Activated CD8-positive, alpha-beta memory T cell treated with anti-CD3 and anti-CD28 coated beads, Interleukin-2, amount 50 U/mL, for 24 hours (primary cell): ENCODE data around the gene HPCAL1.
"Not testable (repeated sequence)": the region's sequence is repeated elsewhere in the genome, so short reads cannot be mapped to it uniquely, and the experiment has no call there.

Experiments
- DNase-seq: peaks from one replicate; pipeline ENCODE4 v3.0.0-alpha.2; 2020; ENCODE audit errors: extremely low read depth

HPCAL1 gene

DNA sequence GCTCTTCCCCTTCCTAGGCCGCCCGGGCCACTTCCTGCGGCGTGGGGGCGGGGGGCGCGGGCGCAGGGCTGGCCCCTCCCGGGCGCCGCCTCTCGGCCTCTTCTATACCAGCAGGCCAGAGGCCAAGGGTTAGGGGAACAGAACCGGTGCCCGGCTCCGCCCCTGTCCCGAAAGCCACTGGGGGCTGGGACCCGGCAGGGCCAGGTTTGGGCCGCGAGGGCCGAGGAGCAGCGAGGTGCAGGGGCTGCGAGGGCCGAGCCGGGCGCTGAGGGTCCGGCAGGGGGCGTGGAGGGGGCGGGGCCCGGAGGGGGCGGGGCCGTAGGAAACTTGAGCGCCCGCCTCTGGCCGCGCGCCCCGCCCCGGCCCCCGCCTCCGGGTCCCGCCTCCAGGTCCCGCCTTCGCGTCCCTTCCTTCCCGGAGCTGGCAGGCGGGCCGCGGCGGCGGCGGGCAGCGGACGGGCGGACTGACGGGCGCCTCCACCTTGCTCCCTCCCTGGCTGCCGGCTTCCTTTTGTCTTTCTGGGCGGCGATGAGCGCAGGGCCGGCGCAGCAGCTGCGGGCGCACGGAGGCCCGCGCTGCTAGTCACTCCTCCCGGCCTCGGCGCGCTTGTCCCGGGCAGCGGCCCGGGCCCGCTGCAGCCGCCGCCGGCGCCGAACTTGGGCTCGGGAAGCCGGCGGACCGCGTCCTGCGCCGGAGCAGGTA lies at the start of gene HPCAL1:
TSS of gene HPCAL1 (plus strand) at position 426 of the 702 bp plus-strand sequence. CDS start 116,854 bp downstream, outside the sequence.
- peak; percentile 38 for DNase-seq

DNA sequence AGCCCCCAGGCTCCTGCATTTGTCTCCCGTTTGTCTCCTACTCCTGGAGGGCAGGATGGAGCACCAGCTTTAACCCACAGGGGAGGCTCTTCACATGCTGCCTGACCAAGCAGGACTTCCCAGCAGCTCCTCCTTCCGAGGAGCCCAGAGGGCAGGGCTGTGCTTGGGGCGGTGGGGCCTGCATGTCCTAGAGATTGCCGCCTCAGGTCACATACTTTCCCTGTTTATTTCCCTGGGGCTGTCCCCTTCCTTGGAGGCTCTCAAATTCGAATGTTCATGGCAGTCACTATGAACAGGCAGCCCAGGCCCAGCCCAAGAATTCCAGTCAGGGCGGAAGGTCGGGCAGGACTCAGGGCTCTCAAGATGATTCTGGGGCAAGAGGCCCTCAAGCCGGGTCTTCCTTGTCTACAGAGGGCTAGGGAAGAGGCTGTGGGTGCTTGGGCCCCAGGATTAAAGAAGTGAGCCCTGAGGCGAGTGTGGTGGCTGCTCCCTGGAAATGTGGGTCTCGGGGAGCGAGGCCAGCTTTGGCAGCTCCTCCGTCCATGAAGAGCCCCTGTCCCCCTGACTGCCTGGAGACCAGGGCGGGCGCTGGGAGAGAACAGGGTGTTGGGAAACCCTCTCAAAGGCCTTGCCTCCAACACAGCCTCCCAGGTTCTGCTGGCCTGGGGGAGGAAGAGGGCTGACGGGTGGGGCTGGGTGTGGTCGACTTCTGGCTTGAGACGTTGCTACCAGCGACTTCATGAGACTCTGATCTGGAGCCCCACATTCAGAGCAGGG lies 48.9 kb upstream of the HPCAL1 start:
- no peak for DNase-seq

DNA sequence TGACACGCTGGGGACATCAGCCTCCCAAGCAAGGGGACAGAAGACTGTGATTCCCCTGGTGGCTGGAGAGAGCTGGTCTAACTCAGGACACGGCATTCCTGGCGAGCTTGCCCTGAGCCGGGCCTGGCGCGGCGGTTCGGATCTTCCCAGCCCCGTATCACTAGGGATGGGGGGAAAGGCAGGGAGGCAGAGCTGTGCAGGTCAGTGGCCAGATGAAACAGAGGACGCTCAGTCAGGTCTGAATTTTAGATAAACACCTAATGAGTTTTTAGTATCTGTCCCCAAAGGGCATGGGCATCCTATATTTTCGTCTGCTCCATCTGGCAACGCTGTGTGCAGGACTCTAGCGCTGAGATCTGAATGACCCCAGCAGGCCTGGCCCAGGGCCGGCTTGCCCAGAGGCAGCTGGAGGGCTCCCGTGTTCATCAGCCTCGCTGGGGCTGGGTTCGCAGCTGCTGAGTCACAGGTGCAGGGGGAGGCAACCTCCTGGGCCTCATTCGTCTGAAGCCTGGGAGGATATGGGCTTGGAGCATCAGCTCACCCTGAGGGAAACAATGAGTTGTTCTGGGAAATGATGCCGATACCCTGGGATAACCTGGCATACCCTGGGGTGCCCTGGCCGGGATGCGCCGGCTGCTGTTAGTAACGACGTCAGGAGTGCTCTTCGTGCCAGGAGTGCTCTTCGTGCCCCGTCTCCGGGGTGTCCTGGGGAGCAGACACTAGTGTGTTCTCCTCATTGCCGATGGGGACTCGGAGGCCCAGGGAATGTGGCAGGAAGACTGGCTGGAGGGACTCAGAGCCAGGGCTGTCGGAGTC lies 48.1 kb upstream of the HPCAL1 start:
- DNase-seq = no peak

DNA sequence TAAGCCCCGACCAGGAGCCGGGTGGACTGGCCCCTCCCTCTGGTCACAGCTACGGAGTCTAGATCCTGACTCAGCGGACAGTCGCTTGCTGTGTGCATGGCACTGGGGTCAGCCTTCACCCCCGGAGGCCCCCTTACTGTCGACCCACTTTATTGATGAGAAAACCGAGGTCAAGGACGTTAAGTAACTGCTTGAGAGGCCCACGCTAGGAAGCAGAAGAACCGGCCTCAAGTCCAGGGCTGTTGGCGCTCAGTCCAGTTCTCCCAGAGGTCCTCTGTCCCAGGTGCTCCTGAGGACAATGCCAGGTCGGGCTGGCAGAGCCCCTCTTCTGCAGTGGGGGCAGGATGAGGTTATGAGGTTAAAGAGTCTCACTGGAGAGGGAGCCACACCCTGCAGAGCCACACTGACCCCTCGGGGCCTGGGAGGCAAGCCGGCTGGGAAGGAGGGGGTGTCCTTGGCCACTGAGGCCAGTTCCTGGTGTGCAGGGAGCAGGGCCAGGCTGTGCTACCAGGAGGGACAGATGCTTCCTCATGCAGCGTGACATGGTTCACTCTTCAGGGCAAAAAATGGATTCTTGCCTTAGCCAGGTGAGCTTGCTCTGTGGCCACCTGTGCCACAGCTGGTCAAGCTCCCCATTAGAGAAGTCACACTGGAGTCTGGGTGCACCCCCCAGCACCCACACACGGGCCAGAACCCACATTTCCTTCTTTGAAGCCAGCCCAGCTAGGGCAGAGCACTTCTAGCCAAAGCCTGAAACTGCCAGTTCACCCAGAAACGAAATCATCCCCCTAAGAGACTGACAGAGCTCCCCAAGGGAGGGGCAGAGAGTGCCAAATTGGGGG lies 47.3 kb upstream of the HPCAL1 start:
- DNase-seq = no peak

DNA sequence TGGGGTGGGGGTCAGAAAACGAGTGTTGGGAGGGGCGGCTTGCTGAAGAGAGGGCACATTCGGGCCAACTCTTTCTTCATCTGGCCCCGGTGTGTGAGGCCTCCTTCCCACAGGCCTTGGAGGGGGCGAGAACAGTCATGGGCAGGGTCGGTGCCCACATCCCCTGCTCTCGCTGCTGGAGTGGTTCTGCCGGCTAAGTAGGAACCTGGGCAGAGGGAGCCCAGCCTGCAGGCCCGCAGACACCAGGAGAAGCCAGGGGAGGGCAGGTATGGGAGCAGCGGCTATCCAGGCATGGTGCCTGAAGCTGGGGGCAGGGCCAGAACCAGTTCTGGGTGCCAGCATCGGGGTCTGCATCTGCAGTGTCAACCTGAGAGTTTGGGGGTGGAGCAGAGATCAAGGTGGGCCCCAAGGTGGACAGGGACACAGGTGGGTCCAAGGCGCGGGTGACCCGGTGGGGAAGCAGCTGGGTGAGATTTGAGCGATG lies 46.6 kb upstream of the HPCAL1 start:
- DNase-seq = no peak

DNA sequence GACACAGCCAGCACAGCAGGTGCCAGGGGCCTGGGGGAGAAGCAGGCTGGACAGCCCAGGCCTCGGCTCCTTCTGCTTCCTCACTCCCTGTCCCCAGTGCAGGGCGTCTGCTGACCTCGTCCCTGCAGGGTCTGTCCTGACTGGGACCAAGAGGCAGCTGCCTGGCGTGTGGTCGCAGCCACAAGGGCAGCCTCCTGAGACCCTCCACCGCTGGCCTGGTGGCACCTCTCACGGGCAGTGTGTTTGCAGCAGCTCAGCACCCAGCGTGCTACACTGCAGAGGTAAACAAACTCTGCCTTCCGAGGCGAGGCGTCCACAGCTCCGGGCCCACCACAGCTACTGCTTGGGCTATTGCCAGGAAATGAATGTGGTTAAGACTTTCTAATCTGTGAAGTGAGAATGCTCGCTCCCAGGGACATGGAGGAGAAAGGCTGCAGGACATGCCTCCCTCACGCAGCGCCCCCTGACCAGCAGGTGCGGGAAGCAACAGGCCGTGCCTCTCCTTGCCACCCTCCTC lies 46.1 kb upstream of the HPCAL1 start:
- no peak for DNase-seq

DNA sequence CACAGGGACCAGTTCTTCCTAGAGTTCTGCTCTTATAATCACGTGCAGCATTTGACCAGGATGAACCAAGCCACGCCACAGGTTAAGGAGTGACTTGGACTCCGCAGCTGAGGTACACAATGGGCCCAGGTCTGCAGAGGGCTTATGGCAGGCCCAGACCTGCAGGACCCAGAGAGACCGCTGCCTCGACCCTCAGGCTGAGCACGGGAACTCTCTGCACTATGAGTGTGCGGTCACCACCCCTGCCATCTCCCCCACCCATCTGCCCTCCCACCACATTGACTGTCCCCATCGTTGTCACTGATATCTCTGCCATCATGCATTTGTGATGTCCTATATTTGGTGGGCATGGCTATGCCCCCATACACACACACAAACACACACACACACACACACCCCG lies 45.7 kb upstream of the HPCAL1 start:
- DNase-seq = no peak

DNA sequence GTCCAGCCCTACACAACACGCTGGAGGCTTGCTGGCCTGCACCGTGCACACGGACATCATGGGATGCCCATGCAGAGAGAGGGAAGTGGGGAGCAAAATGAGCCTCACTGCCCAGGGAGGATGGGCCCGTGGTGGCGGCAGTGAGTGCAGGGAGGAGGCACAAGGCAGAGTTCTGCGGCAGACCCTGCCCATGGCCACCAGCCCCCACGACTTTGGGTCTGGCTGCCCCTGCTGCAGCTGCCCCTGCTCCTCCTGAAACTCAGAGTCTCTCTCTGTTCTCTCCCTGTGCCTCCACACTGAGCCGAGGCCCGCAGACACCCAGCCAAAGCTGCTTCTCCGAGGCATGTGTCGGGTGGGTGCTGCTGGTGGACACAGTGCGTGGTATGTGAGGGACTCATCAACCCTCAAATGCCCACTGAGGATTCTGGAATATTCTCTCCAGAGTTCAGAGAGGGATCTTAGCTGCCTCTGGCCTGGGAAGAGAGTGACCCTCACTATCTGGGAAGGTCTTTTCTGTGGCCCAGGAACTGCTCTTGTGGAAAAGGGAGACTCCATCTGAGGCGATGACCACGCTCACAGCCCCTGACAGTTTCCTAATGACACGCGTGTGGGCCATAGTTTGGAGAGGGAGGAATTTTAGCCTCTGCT lies 45.1 kb upstream of the HPCAL1 start:
- no peak for DNase-seq

DNA sequence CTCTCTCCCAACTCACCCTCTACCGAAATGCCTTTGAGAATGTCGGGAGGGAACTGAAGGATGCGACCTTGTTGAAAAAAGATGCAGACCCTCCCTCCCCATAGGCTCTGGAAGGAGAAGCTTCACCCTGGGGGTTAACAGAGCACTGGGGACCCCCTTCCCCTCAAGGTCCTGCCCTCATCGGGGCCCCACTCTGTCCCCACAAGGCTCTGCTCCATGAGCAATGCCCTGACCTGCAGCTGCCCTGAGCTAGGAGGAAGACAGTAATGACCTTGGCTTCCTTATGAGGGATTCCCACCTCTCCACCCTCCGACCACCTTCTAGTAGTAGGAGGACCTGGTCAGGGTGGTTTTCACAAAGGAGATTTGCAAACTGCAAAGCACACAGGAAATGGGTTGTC lies 44.4 kb upstream of the HPCAL1 start:
- no peak for DNase-seq

DNA sequence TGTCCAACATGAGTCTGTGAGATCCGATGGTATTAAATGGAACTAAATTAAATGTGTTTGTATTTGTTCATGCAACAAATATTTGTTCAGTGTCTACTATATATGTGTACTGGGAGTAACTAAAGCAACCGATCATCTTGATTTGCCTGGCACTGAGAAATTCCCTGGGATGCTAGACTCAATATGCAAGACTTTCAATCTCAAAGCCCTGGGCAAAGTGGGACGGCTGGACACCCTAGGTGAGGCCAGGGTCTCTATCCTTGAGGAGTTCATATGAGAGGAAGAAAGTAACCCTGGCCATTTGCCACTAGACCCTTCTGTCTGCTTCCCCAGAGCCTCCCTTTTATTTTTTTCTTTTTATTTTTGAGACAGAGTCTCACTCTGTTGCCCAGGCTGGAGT lies 44.0 kb upstream of the HPCAL1 start:
- no peak for DNase-seq

DNA sequence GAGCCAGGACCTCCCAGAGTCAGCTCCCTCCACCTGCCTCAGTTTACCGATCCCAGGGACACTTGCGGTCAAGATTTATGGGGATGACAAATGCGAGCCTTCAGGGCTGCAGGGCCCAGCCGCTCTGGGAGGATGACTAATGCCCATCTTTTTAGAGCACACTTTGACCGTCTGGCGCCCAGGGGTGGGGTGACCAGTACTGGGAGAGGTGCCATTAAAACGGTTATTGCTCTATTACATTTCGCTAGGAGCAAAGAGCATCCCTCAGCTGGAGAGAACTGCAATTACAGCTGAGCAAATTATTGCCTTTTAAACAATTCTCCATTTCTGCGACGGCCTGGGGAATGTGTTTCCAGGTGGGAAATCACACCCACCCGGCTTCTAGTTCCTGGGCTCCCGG lies 42.6 kb upstream of the HPCAL1 start:
- no peak for DNase-seq

DNA sequence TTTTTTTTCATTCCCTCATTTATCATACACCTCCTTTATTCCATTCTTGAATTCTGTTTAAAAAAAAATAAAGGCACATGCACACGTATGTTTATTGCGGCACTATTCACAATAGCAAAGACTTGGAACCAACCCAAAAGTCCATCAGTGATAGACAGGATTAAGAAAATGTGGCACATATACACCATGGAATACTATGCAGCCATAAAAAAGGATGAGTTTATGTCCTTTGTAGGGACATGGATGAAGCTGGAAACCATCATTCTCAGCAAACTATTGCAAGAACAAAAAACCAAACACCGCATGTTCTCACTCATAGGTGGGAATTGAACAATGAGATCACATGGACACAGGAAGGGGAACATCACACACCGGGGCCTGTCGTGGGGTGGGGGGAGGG lies 39.2 kb upstream of the HPCAL1 start:
- DNase-seq = not testable (repeated sequence)

DNA sequence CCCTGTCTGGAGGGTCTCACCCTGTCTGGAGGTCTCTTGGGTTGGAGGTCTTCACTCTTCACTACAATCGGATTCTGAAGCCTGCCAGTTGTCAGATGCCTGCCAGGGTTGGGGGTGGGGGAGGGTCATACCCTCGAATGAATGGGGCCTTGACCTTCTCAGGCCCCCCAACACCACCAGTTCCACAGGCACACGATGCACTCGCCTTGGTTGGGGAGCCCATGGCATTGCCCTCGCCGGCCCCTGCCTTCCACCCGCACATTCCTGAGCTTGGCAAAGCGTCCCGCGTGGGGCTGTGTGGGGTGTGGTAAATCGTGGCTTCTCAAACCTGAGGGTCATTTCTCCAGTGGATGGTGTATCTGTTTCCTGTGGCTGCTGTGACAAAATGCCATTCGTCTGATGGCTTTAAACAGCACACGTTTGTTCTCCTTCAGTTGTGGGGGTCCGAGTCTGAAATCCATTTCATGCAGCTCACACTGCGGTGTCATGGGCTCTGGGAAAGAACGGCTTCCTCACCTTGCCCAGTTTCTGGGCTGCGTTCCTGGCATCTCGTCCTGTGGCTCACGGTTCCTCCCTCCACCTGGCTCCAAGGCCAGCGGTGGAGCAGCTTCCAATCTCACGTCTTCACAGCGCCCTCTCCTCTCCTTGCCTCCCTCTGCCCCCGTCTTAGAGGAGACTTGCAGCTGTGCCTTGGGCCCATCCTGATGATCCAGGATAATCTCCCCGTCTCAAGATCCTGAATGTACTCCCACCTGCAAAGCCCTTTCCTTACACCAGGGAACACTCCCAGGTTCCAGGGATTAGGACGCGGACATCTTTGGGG lies 38.0 kb upstream of the HPCAL1 start:
- no peak for DNase-seq

DNA sequence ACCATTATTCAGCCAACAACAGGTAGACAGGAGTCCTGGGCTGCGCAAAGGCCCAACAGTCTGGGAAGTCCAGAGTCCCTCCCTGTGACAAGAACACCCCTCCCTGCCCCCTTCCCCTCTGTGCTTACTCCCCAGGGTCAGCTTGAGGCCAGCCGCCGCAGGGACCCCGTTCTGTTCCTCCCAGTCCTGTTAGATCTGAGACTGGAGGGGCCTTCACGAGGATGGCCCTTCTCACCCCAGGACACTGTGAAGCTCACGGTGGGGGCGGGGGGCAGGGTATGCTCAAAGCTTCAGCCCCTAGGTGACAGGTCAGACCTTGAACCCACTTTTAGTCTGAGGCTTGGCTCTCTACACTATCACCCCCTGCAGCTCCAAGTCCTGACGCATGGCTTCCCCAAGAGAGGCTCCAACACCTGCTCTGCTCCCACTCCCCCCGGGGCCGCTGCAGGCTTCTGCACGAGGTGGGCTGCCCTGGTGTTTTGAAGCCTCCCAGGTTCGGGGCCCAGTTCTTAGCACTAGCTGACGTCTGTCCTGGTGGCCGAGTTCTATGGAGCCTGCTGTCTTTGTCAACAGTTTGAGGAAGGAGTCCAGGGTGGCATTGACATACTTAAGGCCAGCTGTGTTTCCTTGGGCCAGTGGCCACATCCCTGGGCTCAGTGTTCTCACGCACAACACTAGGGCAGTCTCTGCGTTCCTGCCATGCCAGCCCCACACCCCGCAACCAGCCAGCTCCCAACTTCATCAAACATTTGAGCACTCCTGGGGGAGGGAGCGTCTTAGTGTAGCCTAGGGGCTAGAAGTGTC lies 37.2 kb upstream of the HPCAL1 start:
- DNase-seq = no peak

DNA sequence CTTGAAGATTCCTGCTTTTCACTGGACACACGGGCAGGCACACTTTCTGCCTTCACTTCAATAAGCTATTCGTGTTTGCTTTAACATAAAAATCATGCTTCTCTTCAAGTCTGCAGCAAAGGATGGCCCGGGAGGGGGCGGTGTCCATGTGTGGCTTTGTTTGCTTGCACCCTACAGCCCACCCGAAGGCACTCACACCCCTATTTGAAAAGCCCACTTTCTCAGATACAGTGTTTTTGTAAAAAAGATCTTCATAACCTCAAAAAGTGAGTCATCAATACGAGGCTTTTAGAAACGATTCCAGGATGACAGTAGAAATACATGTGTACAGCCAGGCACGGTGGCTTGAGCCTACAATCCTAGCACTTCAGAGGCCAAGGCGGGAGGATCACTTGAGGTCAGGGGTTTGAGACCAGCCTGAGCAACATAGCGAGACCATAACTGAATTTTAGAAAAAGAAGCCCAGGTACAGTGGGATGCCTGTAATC lies 36.5 kb upstream of the HPCAL1 start:
- DNase-seq = no peak

DNA sequence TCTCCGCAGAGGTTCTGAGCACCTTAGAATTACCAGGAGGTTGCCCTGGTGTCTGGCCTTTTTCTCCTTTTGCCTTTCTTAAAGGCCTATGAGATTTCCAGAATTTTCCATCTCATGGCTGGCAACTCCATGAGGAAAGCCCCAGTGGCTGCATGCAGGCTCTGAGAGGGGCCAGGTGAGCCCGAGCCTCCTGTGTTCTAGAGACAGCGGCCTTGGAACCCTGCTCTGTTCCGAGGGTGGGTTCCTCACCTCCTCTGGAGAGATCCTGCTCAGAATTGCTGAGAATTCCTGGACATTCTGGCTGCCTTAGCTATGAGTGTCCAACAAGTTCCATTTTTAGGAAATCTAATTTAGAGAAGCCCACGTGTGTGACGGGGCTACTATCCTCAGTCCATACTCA lies 35.7 kb upstream of the HPCAL1 start:
- DNase-seq = no peak

DNA sequence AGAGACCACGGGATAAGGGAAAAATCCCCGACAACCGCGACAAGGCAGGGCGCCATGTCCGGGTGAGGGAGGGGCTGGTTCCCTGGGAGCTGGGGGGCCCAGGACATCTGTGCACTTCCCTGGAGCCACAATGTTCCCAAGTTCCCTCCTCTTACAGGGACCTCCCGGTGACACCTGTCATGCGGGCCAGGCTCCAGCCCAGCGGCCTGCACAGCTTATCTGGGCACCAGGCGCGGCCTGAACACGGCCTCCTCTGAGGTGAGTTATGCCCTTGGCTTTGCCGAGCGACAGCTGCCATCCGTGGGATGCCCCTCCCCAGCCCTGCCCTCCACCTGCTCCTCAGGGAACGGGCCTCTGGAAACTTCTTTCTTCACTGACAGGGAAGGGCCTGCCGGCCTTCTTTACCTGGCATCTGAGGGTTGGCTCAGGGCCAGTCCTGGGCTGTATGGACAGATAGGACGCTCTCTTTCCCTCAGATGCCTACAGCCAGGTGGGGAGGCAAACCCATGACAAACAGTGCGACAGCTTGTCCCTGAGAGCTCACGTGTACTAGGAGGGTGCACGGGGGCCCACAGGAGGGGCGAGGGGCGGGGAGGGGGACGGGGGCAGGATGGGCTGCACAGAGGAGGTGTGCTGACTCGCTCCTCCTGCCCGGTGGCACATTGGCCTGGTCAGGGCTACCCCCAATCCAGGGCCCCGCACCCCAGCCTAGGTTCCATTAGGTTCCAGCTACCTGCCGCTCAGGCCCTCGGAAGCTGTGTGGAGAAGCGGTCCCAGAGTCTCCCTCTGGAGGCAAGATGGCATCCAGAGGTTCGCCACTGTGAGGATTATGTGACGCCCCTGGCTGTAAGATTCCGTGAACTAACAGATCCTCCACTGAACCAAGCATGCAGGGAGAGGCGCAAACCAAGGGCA lies 34.9 kb upstream of the HPCAL1 start:
- DNase-seq = no peak

DNA sequence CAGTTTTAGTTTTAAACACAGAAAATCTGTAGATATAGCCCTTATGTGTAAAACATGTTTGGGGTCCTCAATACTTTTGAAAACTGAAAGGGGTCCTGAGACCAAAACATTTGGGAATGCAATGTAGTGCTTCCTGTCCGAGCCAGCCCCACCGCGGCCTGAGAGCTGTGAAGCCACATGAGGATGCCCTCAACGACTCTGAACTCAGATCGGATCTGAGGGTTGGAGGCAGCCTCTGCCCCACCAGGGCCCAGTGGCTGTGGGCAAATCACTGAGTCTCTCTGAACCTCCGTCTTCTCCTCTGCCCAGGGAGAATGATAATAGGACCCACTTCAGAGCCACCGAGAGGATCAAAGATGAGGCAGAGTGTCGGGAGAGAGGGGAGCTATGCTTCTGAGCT lies 33.4 kb upstream of the HPCAL1 start:
- no peak for DNase-seq
